ENCODE data around the gene AKAP6.
"Not testable (repeated sequence)": the region's sequence is repeated elsewhere in the genome, so short reads cannot be mapped to it uniquely, and the experiment has no call there.

Gene AKAP6

DNA sequence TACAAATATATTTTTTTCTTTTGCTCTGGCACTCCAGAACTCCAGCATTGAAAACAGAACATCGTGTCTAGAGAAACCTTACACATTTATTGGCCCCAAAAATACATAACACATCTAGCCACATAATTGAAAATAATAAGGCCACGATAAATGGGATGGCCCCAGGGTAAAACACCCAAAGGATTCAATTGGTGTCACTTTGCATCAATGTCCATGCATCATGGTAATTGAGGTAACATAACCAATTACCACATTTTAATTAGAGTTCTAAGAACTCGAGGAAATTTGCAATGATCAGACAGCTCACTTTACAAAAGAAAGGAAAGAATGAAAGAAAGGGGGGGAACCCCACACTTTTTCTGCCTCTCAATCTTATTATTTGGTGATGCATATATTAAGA lies 457.8 kb downstream of the AKAP6 start:
- no peak for DNase-seq

DNA sequence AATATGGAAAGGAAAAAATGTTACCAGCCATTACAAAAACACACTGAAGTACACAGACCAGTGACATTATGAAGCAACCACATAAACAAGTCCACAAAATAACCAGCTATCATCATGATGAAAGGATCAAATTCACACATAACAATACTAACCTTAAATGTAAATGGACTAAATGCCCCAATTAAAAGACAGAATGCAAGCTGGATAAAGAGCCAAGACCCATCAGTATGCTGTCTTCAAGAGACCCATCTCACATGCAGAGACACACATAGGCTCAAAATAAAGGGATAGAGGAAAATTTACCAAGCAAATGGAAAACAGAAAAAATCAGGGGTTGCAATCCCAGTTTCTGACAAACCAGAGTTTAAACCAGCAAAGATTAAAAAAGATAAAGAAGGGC lies 463.9 kb downstream of the AKAP6 start:
- DNase-seq, result not testable (repeated sequence)

DNA sequence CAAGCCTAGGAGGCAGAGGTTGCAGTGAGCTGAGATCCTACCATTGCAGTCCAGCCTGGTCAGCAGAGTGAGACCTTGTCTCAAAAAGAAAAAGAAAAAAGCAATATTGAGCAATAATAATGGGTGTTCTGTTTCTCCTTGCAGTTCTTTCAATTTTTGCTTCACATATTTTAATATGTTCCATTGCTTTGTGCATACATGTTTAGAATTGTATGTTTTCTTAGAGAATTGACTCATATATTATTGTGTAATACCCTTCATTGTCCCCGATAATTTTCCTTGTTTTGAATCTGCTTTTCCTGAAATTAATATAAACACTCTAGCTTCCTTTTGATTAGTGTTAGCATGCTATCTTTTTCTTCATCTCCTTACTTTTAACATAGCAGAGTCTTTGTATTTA lies 471.2 kb downstream of the AKAP6 start:
- no peak for DNase-seq

DNA sequence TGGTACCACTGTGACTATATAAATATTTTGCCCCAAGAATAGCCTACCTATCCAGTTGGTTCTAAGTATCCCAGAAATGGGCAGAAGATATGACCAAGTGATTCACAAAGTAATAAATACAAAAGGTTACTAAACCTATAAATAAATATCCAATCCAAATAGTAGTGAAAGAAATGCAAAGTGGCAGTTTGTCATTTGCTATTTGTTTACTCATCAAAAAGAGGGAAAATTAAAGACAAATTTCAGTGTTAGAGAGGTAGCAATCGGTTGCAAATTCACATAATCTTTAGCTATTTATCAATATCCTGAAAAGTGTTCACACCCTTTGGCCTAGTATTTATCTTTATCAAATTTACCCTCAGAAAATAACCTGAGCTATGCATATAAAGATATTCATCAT lies 473.2 kb downstream of the AKAP6 start:
- DNase-seq, result no peak

DNA sequence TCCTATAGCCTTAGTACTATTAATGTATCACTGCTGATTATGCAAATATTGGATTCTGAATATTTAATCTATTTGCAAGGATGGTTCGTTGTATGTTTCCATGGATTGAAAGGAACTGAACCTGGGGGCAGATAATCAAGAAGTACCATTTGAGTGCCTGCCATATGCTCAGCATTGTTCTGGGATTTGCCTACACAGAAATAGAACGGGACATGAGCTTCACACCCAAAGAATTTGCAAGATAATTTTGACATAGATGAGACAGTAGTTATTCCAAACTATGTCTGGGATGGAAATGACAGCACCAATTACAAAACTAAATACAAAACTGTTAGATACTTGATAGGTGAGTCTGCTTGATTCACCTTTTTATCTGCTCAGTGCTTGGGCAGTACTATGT lies 476.9 kb downstream of the AKAP6 start:
- DNase-seq, result no peak

DNA sequence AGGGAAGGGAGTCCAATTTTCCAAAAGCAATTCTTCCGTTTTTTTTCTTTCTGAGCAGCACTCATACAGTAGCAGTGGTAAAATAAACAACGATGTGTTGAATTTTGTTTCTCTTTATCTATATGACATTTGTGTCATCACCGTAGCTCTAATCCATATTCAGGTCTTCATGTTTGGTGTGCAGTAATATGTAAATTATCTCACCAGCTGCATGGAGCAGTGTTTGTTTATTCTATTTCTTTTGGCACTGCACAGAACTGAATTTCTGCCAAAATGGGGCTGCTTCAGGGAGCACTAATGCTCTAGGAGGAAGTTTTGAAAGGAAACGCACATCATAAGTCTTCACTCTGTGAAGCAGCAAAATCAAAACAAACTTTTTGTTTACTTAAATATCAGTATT lies 479.5 kb downstream of the AKAP6 start:
- no peak for DNase-seq

DNA sequence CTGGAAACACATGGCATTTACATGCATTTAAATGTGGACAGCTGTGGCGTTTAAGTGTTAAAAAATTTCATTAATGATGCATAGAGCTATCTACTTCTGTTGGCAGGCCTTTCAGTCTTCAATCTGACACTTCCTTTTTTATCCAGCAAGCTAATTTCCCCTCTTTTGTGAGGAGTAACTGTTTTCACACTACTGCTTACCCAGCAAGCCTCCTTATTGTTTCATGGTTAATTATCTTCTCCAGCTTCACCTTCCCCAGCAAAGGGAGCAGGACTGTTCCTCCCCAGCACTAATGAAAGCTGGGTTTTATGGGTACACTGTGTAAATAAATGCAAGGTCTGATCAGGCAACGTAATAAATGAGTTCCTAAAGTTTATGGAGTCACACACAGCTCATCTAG lies 480.2 kb downstream of the AKAP6 start:
- DNase-seq, result no peak

DNA sequence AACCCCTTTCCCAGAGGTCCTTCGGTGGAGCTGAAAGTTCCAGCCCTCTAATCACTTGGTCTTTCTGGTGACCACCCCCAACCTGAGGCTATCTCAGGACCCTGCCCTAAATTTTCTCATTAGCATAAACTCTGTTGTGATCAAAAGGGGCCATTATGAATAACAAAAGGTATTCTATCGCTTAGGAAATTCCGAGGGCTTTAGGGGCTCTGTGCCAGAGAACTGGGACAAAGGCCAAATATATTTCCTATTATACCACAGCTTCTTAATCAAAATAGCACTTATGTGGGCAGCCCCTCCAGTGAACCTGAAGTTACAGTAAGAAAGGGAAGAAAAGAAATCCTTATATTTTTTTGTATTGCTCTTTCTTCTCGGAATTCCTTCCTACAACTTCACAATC lies 484.3 kb downstream of the AKAP6 start:
- no peak for DNase-seq

DNA sequence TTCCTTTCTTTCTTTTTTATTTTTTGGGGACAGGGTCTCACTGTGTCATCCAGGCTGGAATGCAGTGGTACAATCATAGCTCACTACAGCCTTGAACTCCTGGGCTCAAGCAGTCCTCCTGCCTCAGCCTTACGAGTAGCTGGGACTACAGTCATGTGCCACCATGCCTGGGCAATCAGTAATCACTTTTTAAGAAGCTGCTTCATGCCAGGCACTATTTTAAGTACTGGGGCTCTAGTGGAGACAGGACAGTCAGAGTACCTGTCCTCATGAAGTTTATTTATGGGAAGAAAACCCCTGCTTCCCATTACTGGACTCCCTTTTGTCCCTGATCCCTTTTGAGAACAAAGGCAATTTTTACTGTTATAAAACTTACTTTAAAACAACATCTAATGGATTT lies 485.6 kb downstream of the AKAP6 start:
- DNase-seq, result no peak

DNA sequence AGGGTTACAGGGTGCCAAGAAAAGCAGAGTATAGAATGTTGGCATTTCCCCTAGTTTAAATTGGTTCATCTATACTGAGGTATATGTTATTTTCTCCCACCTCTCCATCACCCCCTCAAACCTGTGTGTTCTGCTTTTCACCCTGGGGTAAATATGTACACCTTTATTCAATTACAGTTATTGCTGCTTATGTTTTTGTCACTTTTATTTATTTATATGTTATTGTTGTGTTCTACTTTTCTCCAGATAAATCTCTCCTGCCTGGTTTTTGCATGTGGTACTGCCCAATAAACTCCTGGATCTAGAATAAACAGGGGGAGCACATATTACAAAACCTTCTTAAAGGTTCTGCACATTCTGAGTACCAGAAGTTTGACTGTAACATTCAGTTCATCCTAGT lies 487.5 kb downstream of the AKAP6 start:
- DNase-seq, result no peak

DNA sequence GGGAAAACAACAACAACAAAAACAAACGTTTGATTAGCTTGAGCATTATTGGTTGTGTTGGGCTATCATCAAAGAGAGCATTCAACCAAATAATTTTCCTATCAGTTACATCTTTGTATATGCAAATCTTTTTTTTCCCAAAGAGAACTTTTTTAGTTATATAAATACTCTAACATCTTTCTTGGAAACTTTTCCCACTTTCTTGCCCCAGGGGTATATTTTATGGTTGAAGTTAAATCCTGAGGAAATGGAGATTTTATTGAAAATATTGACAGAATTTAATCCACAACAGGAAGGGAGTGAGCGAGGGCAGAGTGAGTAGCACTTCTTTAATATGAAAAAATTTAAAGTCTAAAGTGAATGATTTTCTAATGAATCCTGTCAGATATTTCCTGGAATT lies 488.7 kb downstream of the AKAP6 start:
- no peak for DNase-seq

DNA sequence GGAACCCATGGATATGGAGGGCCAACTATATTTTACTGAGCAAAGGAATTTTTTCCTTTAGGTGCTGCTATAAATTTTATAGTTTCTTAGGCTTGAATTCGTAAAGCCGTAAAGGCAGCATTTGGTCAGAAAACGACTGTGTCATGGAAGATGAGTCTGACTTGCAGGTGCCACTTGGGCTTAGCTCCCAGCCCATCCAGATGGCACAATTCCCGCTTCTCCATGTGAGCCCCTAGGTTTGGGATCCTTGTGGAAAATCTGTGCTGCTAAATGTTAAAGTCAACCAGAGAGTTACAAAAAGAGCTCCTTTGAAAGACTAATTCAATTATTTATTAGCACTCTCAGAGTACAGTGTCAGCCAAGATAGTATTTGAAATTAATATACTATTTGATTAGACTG lies 489.5 kb downstream of the AKAP6 start:
- no peak for DNase-seq

DNA sequence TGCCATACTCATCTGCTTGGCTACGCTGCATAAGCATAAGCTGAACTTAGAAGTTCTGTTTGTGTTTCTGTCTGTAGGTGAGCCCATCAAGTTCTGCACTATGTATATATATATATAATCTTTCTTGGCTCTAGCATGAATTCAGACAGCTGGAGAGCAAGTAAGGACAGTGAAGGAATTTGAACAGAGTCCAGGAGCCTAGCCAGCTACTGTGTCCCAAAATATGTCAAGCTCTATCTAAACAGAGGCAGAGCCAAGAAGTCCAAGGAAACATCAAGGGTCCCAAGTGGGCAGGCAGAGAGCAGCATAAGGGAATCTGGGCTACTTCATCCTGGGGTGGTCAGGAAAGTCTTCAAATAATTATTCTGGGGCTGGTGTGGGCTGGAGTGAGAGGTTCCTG lies 491.1 kb downstream of the AKAP6 start:
- DNase-seq, result no peak

DNA sequence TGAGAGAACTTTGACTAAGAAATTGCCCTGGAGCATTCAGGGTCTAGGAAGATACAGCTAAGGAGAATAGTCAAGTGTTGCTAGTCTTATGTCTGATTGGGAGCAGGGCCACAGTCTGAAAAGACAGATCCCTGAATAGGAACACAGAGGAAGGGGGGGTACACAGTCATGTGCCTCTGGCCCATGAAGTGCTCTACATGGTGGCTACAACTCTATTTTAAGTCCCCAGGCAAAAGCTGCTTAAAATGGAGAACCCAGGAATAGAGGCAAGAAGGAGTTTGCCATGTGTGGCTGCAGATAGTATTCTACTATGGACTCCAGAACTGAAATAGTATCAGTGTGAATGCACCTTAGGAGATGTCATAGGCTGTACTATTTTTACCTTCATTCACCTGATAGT lies 491.6 kb downstream of the AKAP6 start:
- DNase-seq, result no peak

DNA sequence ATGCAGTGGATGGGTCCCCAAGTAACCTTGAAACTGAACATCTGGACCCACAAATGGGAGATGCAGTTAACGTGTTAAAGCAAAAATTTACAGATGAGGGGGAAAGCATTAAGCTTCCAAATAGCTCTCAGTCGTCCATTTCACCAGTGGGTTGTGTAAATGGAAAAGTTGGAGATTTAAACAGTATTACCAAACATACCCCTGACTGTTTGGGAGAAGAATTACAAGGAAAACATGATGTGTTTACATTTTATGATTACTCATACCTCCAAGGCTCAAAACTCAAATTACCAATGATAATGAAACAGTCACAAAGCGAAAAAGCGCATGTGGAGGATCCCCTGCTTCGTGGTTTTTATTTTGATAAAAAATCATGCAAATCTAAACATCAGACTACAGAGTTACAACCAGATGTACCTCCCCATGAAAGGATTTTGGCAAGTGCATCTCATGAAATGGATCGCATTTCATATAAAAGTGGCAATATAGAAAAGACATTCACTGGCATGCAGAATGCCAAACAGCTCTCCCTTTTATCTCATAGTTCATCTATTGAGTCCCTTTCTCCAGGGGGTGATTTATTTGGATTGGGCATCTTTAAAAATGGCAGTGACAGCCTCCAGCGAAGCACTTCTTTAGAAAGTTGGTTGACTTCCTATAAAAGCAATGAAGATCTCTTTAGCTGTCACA lies 493.0 kb downstream of the AKAP6 start:
- DNase-seq, result no peak

DNA sequence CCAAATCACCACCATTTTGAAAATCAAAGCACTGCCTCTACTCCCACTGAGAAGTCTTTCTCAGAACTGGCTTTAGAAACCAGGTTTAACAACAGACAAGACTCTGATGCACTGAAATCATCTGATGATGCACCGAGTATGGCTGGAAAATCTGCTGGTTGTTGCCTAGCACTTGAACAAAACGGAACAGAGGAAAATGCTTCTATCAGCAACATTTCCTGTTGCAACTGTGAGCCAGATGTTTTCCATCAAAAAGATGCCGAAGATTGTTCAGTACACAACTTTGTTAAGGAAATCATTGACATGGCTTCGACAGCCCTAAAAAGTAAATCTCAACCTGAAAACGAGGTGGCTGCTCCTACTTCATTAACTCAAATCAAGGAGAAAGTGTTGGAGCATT lies 494.6 kb downstream of the AKAP6 start:
- DNase-seq, result no peak

DNA sequence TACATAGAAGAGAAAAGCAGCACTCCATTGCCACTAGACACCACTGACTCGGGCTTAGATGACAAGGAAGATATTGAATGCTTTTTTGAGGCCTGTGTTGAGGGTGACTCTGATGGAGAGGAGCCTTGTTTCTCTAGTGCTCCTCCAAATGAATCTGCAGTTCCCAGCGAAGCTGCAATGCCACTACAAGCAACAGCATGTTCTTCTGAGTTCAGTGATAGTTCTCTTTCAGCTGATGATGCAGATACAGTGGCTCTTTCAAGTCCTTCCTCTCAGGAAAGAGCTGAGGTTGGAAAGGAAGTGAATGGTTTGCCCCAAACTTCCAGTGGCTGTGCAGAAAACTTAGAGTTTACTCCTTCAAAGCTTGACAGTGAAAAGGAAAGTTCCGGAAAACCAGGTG lies 495.1 kb downstream of the AKAP6 start:
- no peak for DNase-seq

DNA sequence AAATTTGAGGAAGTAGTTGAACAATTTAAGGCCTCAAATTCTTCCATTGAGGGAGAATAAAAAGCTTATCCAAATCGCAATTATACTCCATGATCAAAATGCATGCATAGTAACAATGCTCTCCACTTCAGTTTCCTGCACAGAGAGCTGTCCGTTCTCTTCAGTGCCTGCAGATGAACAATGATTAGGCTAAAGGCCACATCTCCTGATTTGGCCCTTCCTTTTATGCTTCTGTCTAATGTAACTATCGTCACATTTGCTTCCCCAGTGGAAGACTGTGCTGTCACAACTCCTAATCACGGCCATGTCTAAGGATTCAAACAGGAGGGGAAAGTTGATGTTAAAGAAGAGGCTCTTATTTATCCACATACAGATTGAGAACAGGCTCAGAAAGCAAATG lies 496.0 kb downstream of the AKAP6 start:
- no peak for DNase-seq

DNA sequence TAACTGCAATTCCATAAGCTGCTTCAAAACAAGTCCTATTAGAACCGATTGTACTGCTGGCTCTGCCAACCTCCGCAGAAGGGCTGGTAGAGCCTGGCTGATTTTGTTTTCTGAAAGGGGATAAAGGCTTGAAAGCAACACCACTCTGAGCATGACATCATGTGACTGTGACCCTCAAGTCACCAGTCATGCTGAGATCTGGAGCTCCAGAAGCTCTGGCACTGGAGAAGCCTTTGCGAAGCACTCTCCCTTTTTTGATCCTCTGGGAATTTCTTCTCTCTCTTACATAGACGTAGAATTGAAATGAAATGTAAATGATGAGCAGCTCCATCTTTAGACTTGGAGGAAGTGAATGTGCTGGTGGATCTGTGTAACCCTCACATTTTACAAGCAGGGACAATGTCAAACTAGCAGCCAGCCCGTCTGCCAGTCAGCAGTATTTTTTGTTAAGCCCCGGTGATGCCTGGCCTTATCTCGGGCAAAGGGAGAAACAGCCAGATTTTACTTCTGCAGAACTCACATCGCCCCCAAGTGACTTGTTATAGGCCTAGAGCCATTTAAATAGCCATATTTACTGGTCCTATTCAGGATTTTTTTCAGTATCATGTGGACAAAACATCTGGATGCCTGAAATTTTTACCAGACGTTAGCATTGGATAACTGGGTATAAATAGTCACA lies 497.4 kb downstream of the AKAP6 start:
- no peak for DNase-seq

DNA sequence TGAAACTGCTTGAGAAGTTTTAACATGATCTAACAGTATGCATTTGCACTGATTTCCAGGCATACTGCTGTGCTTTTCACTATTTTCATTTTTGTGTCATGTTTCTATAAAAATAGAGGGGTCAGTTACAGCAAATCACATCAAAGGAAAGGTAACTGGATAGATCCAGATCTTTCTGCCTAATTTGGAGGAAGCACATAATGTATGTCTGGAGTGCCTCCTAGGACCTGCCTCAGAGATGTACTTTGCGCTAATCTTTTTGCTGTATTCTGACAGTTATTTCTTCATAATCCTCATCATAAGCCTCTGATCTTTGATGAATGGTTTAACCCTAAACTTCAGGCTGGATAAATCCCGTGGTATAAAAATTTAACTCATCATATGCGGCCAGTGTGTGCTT lies 498.4 kb downstream of the AKAP6 start:
- DNase-seq, result no peak

DNA sequence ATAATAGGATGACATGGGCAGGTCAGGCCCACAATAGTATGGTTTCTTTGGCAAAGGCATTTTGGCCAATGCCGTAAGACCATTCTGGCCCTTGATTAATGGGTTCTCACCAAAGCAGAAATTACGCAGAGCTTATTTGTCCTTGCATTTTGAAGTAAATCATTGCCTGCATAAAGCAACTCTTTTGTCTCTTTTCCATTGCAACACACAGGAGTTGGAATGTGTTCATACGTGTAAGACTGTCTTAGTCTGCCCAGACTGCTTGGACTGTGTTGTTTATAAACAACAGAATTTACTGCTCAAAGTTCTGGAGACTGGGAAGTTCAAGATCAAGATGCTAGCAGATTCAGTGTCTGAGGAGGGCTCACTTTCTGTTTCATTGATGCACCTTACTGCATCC lies 506.8 kb downstream of the AKAP6 start:
- no peak for DNase-seq

DNA sequence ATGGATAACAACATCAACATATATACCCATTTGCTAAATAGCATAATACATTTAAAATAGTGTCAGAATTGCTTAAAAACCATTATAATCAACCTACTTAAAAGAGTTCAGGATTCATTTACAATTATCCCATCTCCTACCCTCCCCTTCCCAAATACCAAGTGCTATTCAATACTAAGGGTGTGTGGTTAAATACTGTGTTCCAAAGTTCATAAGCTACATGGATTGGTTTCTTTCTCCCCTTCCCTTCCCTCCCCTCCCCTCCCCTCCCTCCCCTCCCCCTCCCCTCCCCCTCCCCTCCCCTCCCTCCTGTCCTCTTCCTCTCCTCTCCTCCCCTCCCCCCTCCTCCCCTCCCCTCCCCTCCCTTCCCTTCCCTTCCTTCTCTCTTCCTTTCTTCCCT lies 512.6 kb downstream of the AKAP6 start:
- DNase-seq, result no peak

DNA sequence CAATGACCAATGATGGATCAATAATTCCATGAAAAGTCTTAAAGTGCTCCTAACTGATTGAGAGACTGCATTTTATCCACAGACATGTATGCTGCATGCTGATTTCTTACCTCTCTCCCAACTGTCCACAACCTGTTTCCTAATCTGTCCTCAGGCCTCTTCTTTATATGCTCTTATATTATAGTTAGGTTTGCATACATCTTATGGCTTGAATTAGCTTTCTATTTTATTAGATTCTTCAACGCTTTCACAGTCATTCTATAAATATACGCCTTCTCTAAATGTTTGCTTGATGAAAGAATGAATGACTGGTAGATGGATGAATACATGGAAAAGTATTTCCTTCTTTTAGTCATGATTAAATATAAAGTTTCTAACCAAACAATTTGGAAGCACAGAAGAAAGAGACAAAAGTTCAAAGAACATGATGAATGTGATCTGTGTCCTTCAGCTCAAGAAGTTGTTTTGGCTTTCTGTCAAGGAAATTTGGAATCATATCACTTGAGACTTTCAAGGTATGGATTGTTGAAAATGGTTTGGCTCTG lies 517.8 kb downstream of the AKAP6 start:
- DNase-seq, result no peak

DNA sequence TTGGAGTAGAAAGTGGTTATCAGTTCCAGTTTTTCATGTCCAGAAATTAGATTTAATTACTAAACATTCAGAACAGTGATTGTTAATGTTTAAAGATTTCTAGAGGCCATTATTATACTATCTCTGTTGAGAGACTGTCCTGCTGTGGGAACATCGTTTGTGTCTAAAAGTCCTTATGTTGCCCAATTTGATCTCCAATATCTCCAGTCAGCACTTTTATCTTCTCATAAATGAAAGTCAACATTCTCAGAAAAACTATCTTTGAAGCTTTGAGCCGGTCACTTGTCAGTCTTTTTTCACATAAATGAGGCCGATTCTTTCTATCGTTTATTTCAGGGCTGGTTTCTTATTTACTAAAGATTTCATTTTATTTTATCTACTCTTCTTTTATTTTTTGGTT lies 518.8 kb downstream of the AKAP6 start:
- DNase-seq, result no peak

DNA sequence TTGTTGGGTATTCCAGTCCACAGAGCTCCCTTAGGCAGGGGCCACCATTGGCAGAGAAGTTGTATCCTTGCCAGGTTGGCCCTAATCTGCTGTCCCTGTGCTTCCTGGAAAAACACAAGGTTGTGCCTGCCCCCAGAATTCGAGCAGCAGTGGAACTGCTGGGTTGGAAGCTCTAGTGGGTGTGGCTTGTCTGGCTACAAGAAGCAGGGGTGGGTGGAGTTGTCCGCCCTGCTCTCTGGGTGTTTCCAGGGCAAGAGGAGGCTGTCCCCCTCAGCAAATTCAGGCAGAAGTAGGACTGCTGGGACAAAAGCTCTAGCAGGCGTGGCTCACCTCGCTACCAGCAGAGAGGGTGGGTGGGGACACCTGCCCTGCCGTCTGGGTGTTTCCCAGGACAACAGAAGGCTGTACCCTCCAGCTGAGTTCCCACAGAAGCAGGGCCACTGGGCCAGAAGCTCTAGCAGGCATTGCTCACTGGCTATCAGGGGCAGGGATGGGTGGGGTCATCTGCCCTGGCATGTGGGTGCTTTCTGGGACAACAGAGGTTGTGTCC lies 536.8 kb downstream of the AKAP6 start:
- no peak for DNase-seq
